ENCODE data around the gene SMPD1. TPM values are rescaled to one million over a fixed set of nuclear protein-coding genes. Genes with fewer than 3 reads are reported as not detected.

Gene SMPD1
- total and polyA plus RNA-seq, 2 donors from 2014 or later: 76.0 to 155 TPM

DNA sequence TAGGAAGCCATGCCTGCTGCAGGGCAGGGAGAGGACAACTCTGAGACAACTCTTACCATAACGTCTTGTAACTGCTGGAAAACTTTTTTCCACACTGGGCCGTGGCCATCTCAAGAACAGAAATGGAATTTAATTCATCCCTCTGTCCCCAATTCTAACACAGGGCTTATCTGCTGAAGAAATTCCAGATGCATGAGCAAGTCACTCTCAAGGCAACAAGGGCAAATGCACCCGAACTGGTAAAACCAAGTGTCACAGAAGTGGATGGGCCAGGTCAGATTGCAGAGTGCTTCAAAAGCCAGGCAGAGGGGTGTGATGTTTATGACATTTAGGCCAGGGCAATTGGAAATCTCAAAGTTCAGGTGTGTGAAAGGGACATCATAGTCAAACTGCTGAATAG lies 7.4 kb downstream of the SMPD1 start:
- Histone ChIP-seq H3K27me3 (ENCODE audit: control insufficient read depth, insufficient read depth, low read length) (no peaks in the 10 kb centered on the region), H3K9ac (ENCODE audit: low read length in 3 of 3) (no peak overlapping the region), H3K36me3 (ENCODE audit: control insufficient read depth in 2 of 3, insufficient read depth in 3 of 3, low read length in 3 of 3) (peaks cover 2 to 9% (median 2%) of the 10 kb centered on the region in 3 donors), H3K4me1 (ENCODE audit: control insufficient read depth in 2 of 3, insufficient read depth in 2 of 3, low read depth in 1 of 3, low read length in 3 of 3) (no peaks in the 10 kb centered on the region), H3K9me3 (ENCODE audit: control insufficient read depth in 2 of 3, insufficient read depth in 1 of 3, low read length in 3 of 3) (no peaks in the 10 kb centered on the region), H3K27ac (ENCODE audit: low read depth in 2 of 2, low read length in 2 of 2) (no peak overlapping the region), H3K4me3 (ENCODE audit: low read length in 3 of 3) (no peak overlapping the region)
- FAIRE-seq (no peak), DNase-seq (no peak)
- intact Hi-C loops (cut with DNase I): no loop called here
- TF ChIP-seq, protein P1, sequence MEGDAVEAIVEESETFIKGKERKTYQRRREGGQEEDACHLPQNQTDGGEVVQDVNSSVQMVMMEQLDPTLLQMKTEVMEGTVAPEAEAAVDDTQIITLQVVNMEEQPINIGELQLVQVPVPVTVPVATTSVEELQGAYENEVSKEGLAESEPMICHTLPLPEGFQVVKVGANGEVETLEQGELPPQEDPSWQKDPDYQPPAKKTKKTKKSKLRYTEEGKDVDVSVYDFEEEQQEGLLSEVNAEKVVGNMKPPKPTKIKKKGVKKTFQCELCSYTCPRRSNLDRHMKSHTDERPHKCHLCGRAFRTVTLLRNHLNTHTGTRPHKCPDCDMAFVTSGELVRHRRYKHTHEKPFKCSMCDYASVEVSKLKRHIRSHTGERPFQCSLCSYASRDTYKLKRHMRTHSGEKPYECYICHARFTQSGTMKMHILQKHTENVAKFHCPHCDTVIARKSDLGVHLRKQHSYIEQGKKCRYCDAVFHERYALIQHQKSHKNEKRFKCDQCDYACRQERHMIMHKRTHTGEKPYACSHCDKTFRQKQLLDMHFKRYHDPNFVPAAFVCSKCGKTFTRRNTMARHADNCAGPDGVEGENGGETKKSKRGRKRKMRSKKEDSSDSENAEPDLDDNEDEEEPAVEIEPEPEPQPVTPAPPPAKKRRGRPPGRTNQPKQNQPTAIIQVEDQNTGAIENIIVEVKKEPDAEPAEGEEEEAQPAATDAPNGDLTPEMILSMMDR (IDR thresholded peaks at IDR 0.05; ENCODE audit: borderline replicate concordance, extremely low read depth, insufficient read depth): no peak

DNA sequence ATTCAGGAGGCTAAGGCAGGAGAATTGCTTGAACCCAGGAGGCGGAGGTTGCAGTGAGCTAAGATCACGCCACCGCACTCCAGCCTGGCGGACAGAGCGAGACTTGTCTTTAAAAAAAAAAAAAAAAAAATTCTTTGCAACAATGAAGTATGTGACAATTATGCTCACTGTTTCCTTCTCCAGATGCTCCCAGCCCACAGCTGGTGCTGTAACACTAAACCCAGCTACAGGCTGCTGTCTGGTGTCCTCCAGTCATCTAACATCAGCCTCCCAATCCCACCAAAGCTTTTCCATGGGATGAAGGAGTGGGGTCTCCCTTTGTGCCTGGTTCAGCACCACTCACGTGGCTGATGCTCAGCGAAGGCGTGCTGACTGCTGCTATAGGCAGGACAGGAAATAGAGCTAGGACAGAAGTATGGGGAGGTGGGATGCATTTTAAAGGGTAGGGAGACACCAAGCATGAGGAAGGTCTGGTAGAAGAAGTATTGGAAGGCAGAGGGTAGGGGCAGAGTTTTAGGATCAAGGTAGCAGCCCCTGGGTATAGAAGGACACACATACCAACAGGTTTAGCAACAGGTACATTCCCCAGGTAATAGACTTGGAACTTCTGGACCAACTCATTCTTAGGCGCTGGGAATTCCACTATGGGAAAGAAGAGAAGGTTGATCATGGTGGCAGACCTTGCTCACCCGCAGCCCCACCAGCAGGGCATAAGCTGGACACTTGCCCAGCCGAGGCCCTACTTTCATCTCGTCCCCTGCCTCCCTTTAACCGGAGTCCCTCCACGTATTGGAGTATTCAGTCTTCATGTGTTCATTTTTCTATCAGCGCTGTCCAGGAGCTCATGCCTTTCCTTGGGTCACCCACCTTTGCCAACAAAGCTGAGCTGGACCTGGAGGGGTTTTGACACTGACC lies 10.4 kb downstream of the SMPD1 start:
- Histone ChIP-seq H3K36me3 (ENCODE audit: control insufficient read depth in 2 of 3, insufficient read depth in 3 of 3, low read length in 3 of 3) (peaks cover 2 to 15% (median 2%) of the 10 kb centered on the region in 3 donors), H3K9me3 (ENCODE audit: control insufficient read depth in 2 of 3, insufficient read depth in 1 of 3, low read length in 3 of 3) (no peaks in the 10 kb centered on the region), H3K4me1 (ENCODE audit: control insufficient read depth in 2 of 3, insufficient read depth in 2 of 3, low read depth in 1 of 3, low read length in 3 of 3) (peaks cover 0 to 10% (median 0%) of the 10 kb centered on the region in 3 donors), H3K27ac (ENCODE audit: low read depth in 2 of 2, low read length in 2 of 2) (no peak overlapping the region), H3K27me3 (ENCODE audit: control insufficient read depth, insufficient read depth, low read length) (no peaks in the 10 kb centered on the region), H3K9ac (ENCODE audit: low read length in 3 of 3) (no peak overlapping the region), H3K4me3 (ENCODE audit: low read length in 3 of 3) (no peak overlapping the region)
- FAIRE-seq: no peak
- TF ChIP-seq, protein P1 (IDR thresholded peaks at IDR 0.05; ENCODE audit: borderline replicate concordance, extremely low read depth, insufficient read depth): no peak
- intact Hi-C loops (cut with DNase I): no loop called here
- no peak for DNase-seq

DNA sequence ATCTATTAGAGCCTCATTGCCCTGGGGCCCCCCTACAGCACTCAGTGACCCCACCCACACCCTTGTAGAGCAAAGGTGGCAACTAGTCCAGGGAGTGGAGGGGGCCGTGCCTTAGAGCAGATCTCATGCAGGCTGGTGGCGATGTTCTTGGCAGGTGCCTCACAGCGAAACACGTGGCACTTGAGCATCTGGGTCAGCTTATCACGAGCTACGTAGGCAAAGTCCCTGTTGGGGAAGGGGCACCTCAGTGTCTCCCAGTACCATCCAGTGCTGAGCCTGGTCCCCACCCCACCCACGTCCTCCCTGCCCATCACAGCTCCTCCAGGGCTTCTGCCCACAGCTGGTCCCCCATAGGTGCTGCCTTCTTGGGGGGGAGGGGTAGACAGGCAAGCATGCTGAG lies 11.2 kb downstream of the SMPD1 start:
- Histone ChIP-seq H3K4me1 (ENCODE audit: control insufficient read depth in 2 of 3, insufficient read depth in 2 of 3, low read depth in 1 of 3, low read length in 3 of 3) (peaks cover 0 to 14% (median under 1%) of the 10 kb centered on the region in 3 donors), H3K4me3 (ENCODE audit: low read length in 3 of 3) (no peak overlapping the region), H3K9me3 (ENCODE audit: control insufficient read depth in 2 of 3, insufficient read depth in 1 of 3, low read length in 3 of 3) (no peaks in the 10 kb centered on the region), H3K27me3 (ENCODE audit: control insufficient read depth, insufficient read depth, low read length) (no peaks in the 10 kb centered on the region), H3K27ac (ENCODE audit: low read depth in 2 of 2, low read length in 2 of 2) (no peak overlapping the region), H3K36me3 (ENCODE audit: control insufficient read depth in 2 of 3, insufficient read depth in 3 of 3, low read length in 3 of 3) (peaks cover 2 to 15% (median 2%) of the 10 kb centered on the region in 3 donors), H3K9ac (ENCODE audit: low read length in 3 of 3) (no peak overlapping the region)
- FAIRE-seq (no peak), DNase-seq (no peak)
- TF ChIP-seq, protein P1 (IDR thresholded peaks at IDR 0.05; ENCODE audit: borderline replicate concordance, extremely low read depth, insufficient read depth): no peak
- intact Hi-C loops (cut with DNase I): no loop called here
